ENCODE measurements around the gene EIF5. TPM values are rescaled to one million over a fixed set of nuclear protein-coding genes. Genes with fewer than 3 reads are reported as not detected.

The EIF5 gene
- total RNA-seq, 1 donor from 2014 or later, result 258 TPM

GRCh38 chr14:103296987-103297386, 37.0 kb upstream of the EIF5 start:
- Mint-ChIP-seq H3K4me1 (no peaks in the 10 kb centered on the region), H3K27ac (no peak overlapping the region), H3K27me3 (peaks cover 17% of the 10 kb centered on the region), H3K36me3 (ENCODE audit: low read depth) (no peaks in the 10 kb centered on the region), H3K9me3 (no peaks in the 10 kb centered on the region), H3K4me3 (no peak overlapping the region)
- no peak for DNase-seq
- intact Hi-C loops (cut with micrococcal nuclease), result no loop called here

DNA sequence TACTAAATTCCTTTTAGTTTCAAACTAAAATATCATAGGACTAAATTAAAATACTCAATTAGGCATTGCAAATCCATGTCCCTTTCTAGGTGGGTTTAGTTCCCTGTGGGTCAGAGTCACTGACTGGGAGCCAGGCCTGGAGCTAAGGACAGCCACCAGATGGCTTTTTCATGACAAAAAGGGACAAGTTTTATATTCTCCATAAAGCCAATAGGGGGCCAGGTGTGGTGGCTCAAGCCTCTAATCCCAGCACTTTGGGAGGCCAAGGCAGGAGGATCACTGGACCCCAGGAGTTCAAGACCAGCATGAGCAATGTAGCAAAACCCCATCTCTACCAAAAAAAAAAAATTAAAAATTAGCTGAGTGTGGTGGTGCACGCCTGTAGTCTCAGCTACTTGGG, 35.4 kb upstream of the EIF5 start:
- peaks cover 9% of the 10 kb centered on the region for H3K27me3 Mint-ChIP-seq
- H3K36me3 Mint-ChIP-seq (ENCODE audit: low read depth), result no peaks in the 10 kb centered on the region
- no peak overlapping the region for H3K4me3 Mint-ChIP-seq
- no peak overlapping the region for H3K27ac Mint-ChIP-seq
- DNase-seq, result no peak
- intact Hi-C loops (cut with micrococcal nuclease), result no loop called here
- no peaks in the 10 kb centered on the region for H3K4me1 Mint-ChIP-seq
- no peaks in the 10 kb centered on the region for H3K9me3 Mint-ChIP-seq

DNA sequence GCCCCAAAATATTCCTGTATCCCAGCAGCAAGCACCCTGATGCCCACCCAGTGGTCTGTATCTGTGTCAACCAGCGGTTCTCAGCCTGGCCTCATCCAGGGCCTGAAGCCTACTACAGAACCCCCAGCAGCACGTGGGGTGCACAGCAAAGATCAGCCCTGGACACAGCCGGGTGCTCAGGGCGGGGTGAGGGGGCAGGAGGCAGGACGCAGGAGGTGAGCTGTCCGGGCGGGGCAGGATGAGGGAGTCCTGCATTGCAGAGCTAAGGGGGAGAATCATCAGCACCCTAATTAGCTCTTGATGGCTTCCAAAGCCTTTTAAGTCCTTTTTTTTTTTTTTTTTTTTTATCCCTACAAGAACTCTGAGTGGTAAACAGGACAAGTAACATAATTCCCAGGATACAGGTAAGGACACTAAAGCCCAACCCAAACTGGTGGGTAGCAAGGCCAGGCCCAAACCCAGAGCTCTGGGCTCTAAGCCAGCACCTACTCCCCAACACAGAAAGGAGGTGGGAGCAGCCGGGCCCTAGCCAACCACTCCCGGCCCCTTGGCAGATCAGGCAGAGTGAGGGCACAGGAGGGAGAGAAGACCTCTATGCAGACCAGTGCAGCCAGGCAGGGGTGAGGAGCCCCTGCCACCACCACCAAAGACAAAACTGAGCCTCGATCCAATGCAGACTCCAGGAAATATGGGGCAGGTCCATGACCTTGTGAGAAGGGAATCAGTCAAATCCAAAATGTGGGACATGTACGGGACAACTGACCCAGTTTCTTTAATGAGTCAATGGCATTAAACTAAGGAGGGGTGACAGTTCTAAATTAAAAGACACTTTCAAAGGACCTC, 32.3 kb upstream of the EIF5 start:
- intact Hi-C loops (cut with micrococcal nuclease), result no loop called here
- Mint-ChIP-seq H3K27me3 (peaks cover 13% of the 10 kb centered on the region), H3K4me3 (no peak overlapping the region), H3K36me3 (ENCODE audit: low read depth) (no peaks in the 10 kb centered on the region), H3K27ac (no peak overlapping the region), H3K9me3 (no peaks in the 10 kb centered on the region), H3K4me1 (no peaks in the 10 kb centered on the region)
- DNase-seq, result no peak

GRCh38 chr14:103302966-103303365, 31.1 kb upstream of the EIF5 start:
- peaks cover 13% of the 10 kb centered on the region for H3K27me3 Mint-ChIP-seq
- no peak overlapping the region for H3K27ac Mint-ChIP-seq
- H3K36me3 Mint-ChIP-seq (ENCODE audit: low read depth), result no peaks in the 10 kb centered on the region
- intact Hi-C loops (cut with micrococcal nuclease), result no loop called here
- no peak for DNase-seq
- no peaks in the 10 kb centered on the region for H3K9me3 Mint-ChIP-seq
- H3K4me1 Mint-ChIP-seq, result no peaks in the 10 kb centered on the region
- no peak overlapping the region for H3K4me3 Mint-ChIP-seq

- no peak for DNase-seq
- Mint-ChIP-seq H3K27ac (no peak overlapping the region), H3K9me3 (no peaks in the 10 kb centered on the region), H3K36me3 (ENCODE audit: low read depth) (no peaks in the 10 kb centered on the region), H3K4me3 (no peak overlapping the region), H3K27me3 (peaks cover 10% of the 10 kb centered on the region), H3K4me1 (no peaks in the 10 kb centered on the region)
- intact Hi-C loops (cut with micrococcal nuclease), result no loop called here
Observed at GRCh38 chr14:103304706-103305105, 29.3 kb upstream of the EIF5 start.

GRCh38 chr14:103308717-103309616, 25.1 kb upstream of the EIF5 start:
- H3K4me1 Mint-ChIP-seq, result no peaks in the 10 kb centered on the region
- no peaks in the 10 kb centered on the region for H3K9me3 Mint-ChIP-seq
- H3K27me3 Mint-ChIP-seq, result peaks cover 9% of the 10 kb centered on the region
- intact Hi-C loops (cut with micrococcal nuclease), result no loop called here
- H3K4me3 Mint-ChIP-seq, result no peak overlapping the region
- DNase-seq, result no peak
- no peaks in the 10 kb centered on the region for H3K36me3 Mint-ChIP-seq (ENCODE audit: low read depth)
- H3K27ac Mint-ChIP-seq, result no peak overlapping the region

DNA sequence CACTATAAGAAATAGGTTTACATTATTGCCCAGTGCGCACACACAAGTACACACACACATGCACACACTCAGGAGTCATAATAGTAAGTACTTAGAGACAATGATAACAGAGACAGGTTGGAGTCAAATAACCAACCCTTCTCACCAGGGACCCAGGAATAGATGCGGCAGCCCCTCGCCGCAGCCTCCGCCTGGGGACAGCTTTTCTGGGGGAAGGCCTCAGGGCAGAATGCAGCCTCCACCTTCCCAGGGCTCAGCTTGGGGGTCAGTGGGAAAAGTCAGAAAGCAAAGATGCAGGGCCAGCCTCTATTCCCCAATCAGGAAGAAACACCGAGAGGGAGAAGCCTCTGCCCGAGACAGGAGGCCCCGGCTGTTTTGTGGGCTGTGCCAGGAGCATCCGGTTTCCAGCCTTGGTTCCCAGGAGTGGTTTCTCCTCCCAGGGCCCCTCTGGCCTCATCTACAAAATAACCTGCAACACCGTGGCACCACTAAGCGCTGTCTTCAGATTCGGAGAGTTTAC, 23.4 kb upstream of the EIF5 start:
- intact Hi-C loops (cut with micrococcal nuclease), result no loop called here
- Mint-ChIP-seq H3K27ac (no peak overlapping the region), H3K36me3 (ENCODE audit: low read depth) (no peaks in the 10 kb centered on the region), H3K4me1 (no peaks in the 10 kb centered on the region), H3K4me3 (no peak overlapping the region), H3K27me3 (peaks cover under 1% of the 10 kb centered on the region), H3K9me3 (no peaks in the 10 kb centered on the region)
- no peak for DNase-seq

GRCh38 chr14:103311171-103311997, 22.7 kb upstream of the EIF5 start:
- Mint-ChIP-seq H3K27ac (no peak overlapping the region), H3K27me3 (no peaks in the 10 kb centered on the region), H3K36me3 (ENCODE audit: low read depth) (no peaks in the 10 kb centered on the region), H3K9me3 (no peaks in the 10 kb centered on the region), H3K4me3 (no peak overlapping the region), H3K4me1 (no peaks in the 10 kb centered on the region)
- intact Hi-C loops (cut with micrococcal nuclease), result no loop called here
- no peak for DNase-seq

DNA sequence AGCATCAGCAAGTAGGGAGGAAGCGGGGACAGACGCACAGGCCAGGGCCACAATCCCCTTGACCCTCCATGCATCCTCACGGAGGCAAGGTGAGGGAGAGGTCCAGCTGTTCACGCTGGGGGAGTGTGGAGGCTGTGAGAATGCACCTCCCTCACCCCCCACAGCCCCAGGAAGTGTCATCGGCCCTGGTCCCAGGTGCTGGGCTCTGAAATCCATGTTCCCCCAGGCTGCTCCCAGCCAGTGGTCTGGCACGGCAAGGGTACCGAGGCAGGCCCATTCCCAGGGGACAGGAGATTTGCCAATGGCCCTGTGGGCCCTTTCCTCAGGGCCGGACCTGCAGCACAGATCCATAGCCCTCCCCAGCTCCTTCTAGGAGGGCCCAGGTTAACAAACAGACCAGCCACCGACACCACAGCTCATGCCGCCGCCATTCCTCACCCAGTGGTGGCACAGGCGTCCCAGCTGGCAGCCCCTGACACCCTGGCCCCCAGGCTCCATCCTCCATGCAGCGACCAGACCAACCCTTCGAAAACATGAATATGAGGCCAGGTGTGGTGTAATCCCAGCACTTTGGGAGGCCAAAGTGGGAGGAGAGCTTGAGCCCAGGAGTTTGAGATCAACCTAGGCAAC, 21.9 kb upstream of the EIF5 start:
- H3K27ac Mint-ChIP-seq, result no peak overlapping the region
- no peaks in the 10 kb centered on the region for H3K27me3 Mint-ChIP-seq
- H3K36me3 Mint-ChIP-seq (ENCODE audit: low read depth), result no peaks in the 10 kb centered on the region
- no peak for DNase-seq
- intact Hi-C loops (cut with micrococcal nuclease), result no loop called here
- no peaks in the 10 kb centered on the region for H3K4me1 Mint-ChIP-seq
- H3K9me3 Mint-ChIP-seq, result no peaks in the 10 kb centered on the region
- no peak overlapping the region for H3K4me3 Mint-ChIP-seq

DNA sequence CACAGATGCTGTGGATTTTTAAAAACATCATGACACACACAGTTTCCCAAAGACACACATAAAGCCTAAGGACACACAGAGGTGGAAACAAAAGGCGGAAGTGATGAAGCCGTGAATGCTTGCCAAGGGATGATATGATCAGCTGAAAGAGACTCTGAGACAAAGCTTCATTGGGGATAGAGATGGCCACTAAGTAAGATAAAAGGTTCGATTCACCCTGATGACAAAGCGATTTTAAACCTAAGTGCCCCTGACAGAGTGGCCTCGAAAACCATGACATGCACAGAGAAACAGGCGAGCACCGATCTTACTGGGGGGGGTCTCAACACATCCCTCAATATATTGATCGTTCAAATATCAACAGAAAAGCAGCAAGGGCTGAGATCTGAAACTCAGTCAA, 20.3 kb upstream of the EIF5 start:
- Mint-ChIP-seq H3K27me3 (peaks cover 5% of the 10 kb centered on the region), H3K27ac (no peak overlapping the region), H3K9me3 (no peaks in the 10 kb centered on the region), H3K4me1 (no peaks in the 10 kb centered on the region), H3K4me3 (no peak overlapping the region), H3K36me3 (ENCODE audit: low read depth) (no peaks in the 10 kb centered on the region)
- no peak for DNase-seq
- intact Hi-C loops (cut with micrococcal nuclease), result no loop called here

DNA sequence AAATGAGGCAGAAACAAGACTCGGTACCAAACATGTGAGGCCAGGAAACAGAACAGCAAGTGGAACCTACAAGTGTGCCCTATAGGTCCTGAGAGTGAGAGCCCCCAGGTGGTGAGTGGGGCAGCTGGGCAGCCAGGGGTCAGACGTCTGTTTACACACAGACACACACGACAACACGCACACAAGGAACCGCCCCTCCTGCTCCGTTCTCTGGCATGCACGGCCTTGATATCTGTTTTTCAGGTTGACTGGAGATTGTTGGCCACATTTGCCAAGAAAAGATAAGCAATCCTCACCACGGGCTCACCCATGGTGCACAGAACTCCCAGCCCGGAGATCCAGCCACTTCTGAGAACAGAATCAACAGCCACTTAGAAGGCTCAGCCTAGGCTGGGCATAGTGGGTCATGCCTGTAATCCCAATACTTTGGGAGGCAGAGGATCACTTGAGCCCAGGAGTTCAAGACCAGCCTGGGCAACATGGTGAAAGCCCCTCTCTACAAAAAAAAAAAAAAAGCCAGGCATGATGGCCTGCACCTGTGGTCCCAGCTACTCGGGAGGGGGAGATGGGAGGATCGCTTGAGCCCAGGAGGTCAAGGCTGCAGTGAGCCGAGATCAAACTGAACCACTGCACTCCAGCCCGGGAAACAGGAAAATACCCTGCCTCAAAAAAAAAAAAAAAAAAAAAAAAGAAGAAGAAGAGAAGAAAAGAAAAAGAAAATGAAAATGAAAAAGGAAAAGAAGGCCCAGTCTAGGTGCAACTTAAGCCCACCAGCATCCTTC, 19.4 kb upstream of the EIF5 start:
- no peak overlapping the region for H3K27ac Mint-ChIP-seq
- DNase-seq, result no peak
- H3K4me1 Mint-ChIP-seq, result no peaks in the 10 kb centered on the region
- H3K27me3 Mint-ChIP-seq, result peaks cover 7% of the 10 kb centered on the region
- no peak overlapping the region for H3K4me3 Mint-ChIP-seq
- intact Hi-C loops (cut with micrococcal nuclease), result no loop called here
- no peaks in the 10 kb centered on the region for H3K36me3 Mint-ChIP-seq (ENCODE audit: low read depth)
- no peaks in the 10 kb centered on the region for H3K9me3 Mint-ChIP-seq

- DNase-seq, result no peak
- no peak overlapping the region for H3K27ac Mint-ChIP-seq
- no peaks in the 10 kb centered on the region for H3K36me3 Mint-ChIP-seq (ENCODE audit: low read depth)
- peaks cover 7% of the 10 kb centered on the region for H3K27me3 Mint-ChIP-seq
- H3K4me3 Mint-ChIP-seq, result no peak overlapping the region
- intact Hi-C loops (cut with micrococcal nuclease), result no loop called here
- no peaks in the 10 kb centered on the region for H3K9me3 Mint-ChIP-seq
- no peaks in the 10 kb centered on the region for H3K4me1 Mint-ChIP-seq
Observed at GRCh38 chr14:103315351-103315911, 18.6 kb upstream of the EIF5 start.
